ENCODE results near the gene RAD54L2.
A peak's percentile ranks its signal among the peaks of the same experiment; 100 is the strongest.
"Not testable (repeated sequence)": the region's sequence is repeated elsewhere in the genome, so short reads cannot be mapped to it uniquely, and the experiment has no call there.

RAD54L2 gene

GRCh38 chr3:51503007-51503406 is 35.5 kb upstream of the RAD54L2 start:
- no peak for DNase-seq (ENCODE audit: low spot score)
- TF ChIP-seq, protein P1, sequence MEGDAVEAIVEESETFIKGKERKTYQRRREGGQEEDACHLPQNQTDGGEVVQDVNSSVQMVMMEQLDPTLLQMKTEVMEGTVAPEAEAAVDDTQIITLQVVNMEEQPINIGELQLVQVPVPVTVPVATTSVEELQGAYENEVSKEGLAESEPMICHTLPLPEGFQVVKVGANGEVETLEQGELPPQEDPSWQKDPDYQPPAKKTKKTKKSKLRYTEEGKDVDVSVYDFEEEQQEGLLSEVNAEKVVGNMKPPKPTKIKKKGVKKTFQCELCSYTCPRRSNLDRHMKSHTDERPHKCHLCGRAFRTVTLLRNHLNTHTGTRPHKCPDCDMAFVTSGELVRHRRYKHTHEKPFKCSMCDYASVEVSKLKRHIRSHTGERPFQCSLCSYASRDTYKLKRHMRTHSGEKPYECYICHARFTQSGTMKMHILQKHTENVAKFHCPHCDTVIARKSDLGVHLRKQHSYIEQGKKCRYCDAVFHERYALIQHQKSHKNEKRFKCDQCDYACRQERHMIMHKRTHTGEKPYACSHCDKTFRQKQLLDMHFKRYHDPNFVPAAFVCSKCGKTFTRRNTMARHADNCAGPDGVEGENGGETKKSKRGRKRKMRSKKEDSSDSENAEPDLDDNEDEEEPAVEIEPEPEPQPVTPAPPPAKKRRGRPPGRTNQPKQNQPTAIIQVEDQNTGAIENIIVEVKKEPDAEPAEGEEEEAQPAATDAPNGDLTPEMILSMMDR (IDR thresholded peaks at IDR 0.05; ENCODE audit: extremely low read depth, missing control alignments): no peak

GRCh38 chr3:51508255-51508654 is 30.3 kb upstream of the RAD54L2 start:
- no peak for DNase-seq (ENCODE audit: low spot score)
- TF ChIP-seq, protein P1 (IDR thresholded peaks at IDR 0.05; ENCODE audit: extremely low read depth, missing control alignments): no peak

DNA sequence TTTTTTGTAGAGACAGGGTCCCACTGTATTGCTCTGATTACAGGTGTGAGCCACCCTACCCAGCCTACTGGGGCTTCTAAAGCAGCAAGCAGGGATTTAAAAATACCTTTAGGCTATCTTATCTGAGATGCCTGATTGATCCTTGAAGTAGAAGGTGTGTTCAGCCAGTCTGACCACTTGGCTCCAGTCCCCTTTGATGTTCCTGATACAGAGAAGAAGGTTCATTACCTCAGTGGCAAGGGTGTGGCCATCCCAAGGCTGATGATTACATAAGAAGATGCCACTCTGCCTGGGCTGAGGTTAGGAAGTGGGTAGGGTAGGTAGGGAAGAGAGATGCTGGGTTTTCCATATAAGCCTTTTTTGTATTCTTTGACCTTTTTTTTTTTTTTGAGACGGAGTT is 27.5 kb upstream of the RAD54L2 start:
- TF ChIP-seq, protein P1 (IDR thresholded peaks at IDR 0.05; ENCODE audit: extremely low read depth, missing control alignments): no peak
- DNase-seq (ENCODE audit: low spot score): no peak

GRCh38 chr3:51514210-51514609 is 24.3 kb upstream of the RAD54L2 start:
- TF ChIP-seq, protein P1 (IDR thresholded peaks at IDR 0.05; ENCODE audit: extremely low read depth, missing control alignments): no peak
- no peak for DNase-seq (ENCODE audit: low spot score)

DNA sequence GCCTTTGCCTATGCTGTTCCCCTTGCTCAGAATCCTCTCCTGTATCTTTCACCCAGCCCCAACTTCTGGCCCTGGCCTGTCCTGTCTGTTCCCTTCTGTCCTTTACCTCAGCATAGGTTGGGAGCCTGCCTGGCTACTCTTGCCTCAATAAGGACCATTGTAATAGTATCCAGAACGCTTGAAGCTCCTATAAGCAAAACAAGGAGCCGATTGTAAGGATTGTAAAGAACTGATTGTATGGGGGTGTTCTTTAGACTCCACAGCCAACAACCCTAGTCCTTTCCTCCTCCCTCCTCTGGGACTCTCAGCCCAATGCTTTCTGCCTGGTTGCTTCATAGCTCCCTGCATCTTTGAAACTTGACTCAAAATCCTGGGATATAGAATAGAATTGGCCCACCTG is 18.7 kb upstream of the RAD54L2 start:
- DNase-seq (ENCODE audit: low spot score): no peak

GRCh38 chr3:51520906-51521730 is 17.4 kb upstream of the RAD54L2 start:
- DNase-seq (ENCODE audit: low spot score): peak; percentile 56

More for the DNA sequence above, 18.7 kb upstream of the RAD54L2 start:
- TF ChIP-seq, protein P1 (IDR thresholded peaks at IDR 0.05; ENCODE audit: extremely low read depth, missing control alignments): no peak

- DNase-seq (ENCODE audit: low spot score): no peak
- TF ChIP-seq, protein P1 (IDR thresholded peaks at IDR 0.05; ENCODE audit: extremely low read depth, missing control alignments): no peak
These were observed 16.1 kb upstream of the RAD54L2 start for GRCh38 chr3:51522273-51522962.

DNA sequence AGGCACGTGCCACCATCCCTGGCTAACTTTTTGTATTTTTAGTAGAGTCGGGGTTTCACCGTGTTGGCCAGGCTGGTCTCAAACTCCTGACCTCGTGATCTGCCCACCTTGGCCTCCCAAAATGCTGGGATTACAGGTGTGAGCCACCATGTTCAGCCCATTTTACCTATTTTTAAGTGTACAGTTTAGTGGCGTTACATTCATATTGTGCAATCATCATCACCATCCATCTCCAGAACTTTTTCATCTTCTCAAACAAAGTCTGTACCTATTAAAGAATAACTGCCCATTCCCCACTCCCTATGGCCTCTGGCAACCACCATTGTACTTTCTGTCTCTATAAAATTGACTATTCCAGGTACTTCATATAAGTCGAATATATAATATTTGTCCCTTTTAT is 13.6 kb upstream of the RAD54L2 start:
- not testable (repeated sequence) for DNase-seq (ENCODE audit: low spot score)
